DND-41 (cell line): ENCODE measurements around the gene EFCAB13.

Experiments used
- EZH2 ChIP-seq: IDR thresholded peaks from 3 replicates; pipeline ENCODE4 v1.6.1; 2012; ENCODE audit warnings: borderline replicate concordance, low read depth, mild to moderate bottlenecking, moderate library complexity, low read length, inconsistent platforms; ENCODE audit not compliant: severe bottlenecking
- TF ChIP-seq, protein P1 (sequence below): IDR thresholded peaks from 2 replicates; pipeline ENCODE4 v1.5.1; 2012; ENCODE audit warnings: borderline replicate concordance, low read length, moderate library complexity, mild to moderate bottlenecking; ENCODE audit not compliant: poor library complexity, severe bottlenecking; ENCODE audit errors: extremely low read depth

DNA sequence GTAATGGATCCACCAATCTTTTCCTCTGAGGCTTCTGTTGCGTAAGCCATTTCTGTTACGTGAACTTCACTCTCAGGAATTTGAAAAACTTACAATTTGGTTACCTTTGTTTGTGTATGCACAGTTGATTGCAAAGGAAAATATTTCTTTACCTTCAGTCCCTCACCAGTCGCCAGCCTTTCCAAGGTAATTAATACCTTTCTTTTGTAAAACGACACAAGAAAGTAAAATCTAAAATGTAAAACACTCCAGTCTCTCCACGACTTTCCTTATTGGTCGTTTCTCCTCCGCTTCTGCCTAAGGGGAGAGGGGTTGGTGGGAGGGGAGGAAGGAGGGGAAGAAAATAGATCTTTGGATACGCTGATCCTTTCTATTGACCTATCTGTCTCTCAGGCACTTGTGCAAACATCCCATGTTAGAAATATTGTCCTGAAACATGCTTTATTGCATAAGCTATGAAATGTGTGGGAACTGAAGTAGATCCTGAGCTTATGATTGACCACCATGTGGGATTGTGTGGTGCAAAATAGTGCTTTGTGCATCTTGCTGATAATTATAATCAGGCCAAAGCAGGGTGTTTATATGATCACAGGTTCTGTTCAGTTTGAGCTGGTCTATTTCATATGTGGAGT, 32.4 kb upstream of the EFCAB13 start:
- TF ChIP-seq, protein P1, sequence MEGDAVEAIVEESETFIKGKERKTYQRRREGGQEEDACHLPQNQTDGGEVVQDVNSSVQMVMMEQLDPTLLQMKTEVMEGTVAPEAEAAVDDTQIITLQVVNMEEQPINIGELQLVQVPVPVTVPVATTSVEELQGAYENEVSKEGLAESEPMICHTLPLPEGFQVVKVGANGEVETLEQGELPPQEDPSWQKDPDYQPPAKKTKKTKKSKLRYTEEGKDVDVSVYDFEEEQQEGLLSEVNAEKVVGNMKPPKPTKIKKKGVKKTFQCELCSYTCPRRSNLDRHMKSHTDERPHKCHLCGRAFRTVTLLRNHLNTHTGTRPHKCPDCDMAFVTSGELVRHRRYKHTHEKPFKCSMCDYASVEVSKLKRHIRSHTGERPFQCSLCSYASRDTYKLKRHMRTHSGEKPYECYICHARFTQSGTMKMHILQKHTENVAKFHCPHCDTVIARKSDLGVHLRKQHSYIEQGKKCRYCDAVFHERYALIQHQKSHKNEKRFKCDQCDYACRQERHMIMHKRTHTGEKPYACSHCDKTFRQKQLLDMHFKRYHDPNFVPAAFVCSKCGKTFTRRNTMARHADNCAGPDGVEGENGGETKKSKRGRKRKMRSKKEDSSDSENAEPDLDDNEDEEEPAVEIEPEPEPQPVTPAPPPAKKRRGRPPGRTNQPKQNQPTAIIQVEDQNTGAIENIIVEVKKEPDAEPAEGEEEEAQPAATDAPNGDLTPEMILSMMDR, result no peak
- no peak for TF ChIP-seq EZH2
